Heart right ventricle (tissue), 16 donors: Measurements from ENCODE around the gene SNAP47. TPM values are rescaled to one million over a fixed set of nuclear protein-coding genes. Genes with fewer than 3 reads are reported as not detected.

Source experiments
- ATAC-seq, 8 donors: fragments of 200-7000 bp; cut with Tn5 transposase; one replicate each; pipeline ENCODE4 v1.9.1; 2020; ENCODE audit warnings: mild to moderate bottlenecking in 8 of 8, moderate library complexity in 8 of 8, moderate number of reproducible peaks in 1 of 8
- DNase-seq, 2 donors: peaks; one replicate each; pipeline ENCODE4 v3.0.0-alpha.2; 2020
- H3K27ac ChIP-seq, 10 donors: fragments of 200-600 bp; sonication (generic) in 2 of 10; one replicate each; pipeline versions ENCODE4 v1.5.0 to v1.8.0; 2020 to 2022; ENCODE audit warnings: mild to moderate bottlenecking in 3 of 10
- H3K27me3 ChIP-seq, 7 donors: fragments of 200-600 bp; one replicate each; pipeline ENCODE4 v1.8.0; 2021 to 2022; ENCODE audit warnings: mild to moderate bottlenecking in 2 of 7
- H3K36me3 ChIP-seq, 9 donors: fragments of 200-600 bp; sonication (generic) in 1 of 9; one replicate each; pipeline versions ENCODE4 v1.5.0 to v1.8.0; 2020 to 2022; ENCODE audit warnings: mild to moderate bottlenecking in 2 of 9
- H3K4me1 ChIP-seq, 9 donors: fragments of 200-600 bp; sonication (generic) in 1 of 9; one replicate each; pipeline versions ENCODE4 v1.5.0 to v1.8.0; 2020 to 2022; ENCODE audit warnings: mild to moderate bottlenecking in 4 of 9
- H3K4me3 ChIP-seq, 10 donors: fragments of 200-600 bp; sonication (generic) in 2 of 10; one replicate each; pipeline versions ENCODE4 v1.5.0 to v1.8.0; 2020 to 2022; ENCODE audit warnings: mild to moderate bottlenecking in 7 of 10, moderate library complexity in 2 of 10
- H3K9me3 ChIP-seq, 11 donors: fragments of 200-600 bp in 10 of 11; sonication (generic) in 2 of 11; one replicate each; pipeline versions ENCODE4 v1.5.0 to v1.8.0; 2013 to 2022; ENCODE audit warnings: mild to moderate bottlenecking in 2 of 11, control low read depth in 1 of 11, moderate library complexity in 1 of 11
- CTCF ChIP-seq, 9 donors: fragments of 200-600 bp; sonication (generic) in 2 of 9; IDR thresholded peaks; one replicate each; pipeline versions ENCODE4 v1.5.0 to v1.8.0; 2021 to 2022; ENCODE audit warnings: antibody characterized with exemption in 9 of 9, mild to moderate bottlenecking in 5 of 9, moderate library complexity in 1 of 9
- WGBS, 2 donors: extraction: QIAGEN DNeasy Blood & Tissue Kit; methylation state at CpG; one replicate each; pipeline ENCODE4 v1.1.7; 2013; ENCODE audit warnings: inconsistent platforms in 1 of 2; 5-methylcytosine and 5-hydroxymethylcytosine counted together
- intact Hi-C, 10 donors: fragments of 100-400 bp; cut with DNase I; formaldehyde crosslinking; loops; one replicate each; pipeline versions ENCODE4 v1.11.1 to v1.14.2; 2022
- polyA plus RNA-seq, 2 donors: library from polyadenylated mRNA; stranded (reverse); fragments of 200-250 nt; gene quantifications; one replicate each; pipeline ENCODE4 v1.2.3, GENCODE V29; 2013
- total RNA-seq, 10 donors: library from RNA; stranded (reverse); fragmentation: NEBNext Ultra II Directional in 3 of 10; extraction: Animal tissue kit (Norgen Biotek cat#: 25700) in 3 of 10; gene quantifications; one replicate each; pipeline versions ENCODE4 v1.2.1 to v1.2.4, GENCODE V29; 2021 to 2023
- donor health status: Arrhythmogenic right ventricular cardiomyopathy.
- donor health status: ischemic (EF 13 %, LVEDD 7.1; RV severe dilation, severe dysfunction).
- donor health status: healthy with polysubstance abuse.
- donor health status: DM: no; HTN: yes; CAD: no.
- donor health status: DM: no; HTN: no; CAD: no.
- donor health status: ischemic (EF 25% LVEDD 6.9; RV normal size, moderate dysfunction).
- donor health status: ischemic (EF 25% LVEDD 5.7; RV mildly dilated, moderate dysfunction).
- donor health status: healthy.
- donor health status: DM: yes; HTN: yes; CAD: no.
- donor health status: Ischemic cardiomyopathy.
- donor health status: ischemic (EF 35%, LVEDD 5.7; RV mildly dilated, moderate dysfunction).
- donor health status: nonischemic (EF 11% LVEDD 7.7; RV severe dilation, severe dysfunction).
- donor health status: DM: yes; HTN: yes; CAD: no.
- donor health status: PGD.
- donor health status: ischemic (EF 29% LVEDD 5.4; RV normal size, mild dysfunction).
- donor health status: nonischemic (EF 23%, LVEDD 6.1; RV moderate dilation, normal function).

Gene SNAP47
- total and polyA plus RNA-seq, 12 donors, result 18.4 to 102 (median 49.7) TPM

- H3K4me3 ChIP-seq, result no peak overlapping the region
- H3K36me3 ChIP-seq, result no peaks in the 10 kb centered on the region
- DNase-seq, result no peak
- no peaks in the 10 kb centered on the region for H3K9me3 ChIP-seq
- H3K4me1 ChIP-seq, result peaks cover 7 to 36% (median 21%) of the 10 kb centered on the region in 9 donors
- ATAC-seq, result no peak
- intact Hi-C loops, result loop anchor here in 1 of 10 donors (5.0 kb wide), 1 partner anchor 96 kb away; no protein-coding TSS in a partner anchor
- TF ChIP-seq CTCF (IDR thresholded peaks at IDR 0.05), result no peak
- 89 to 90% methylated on average over 6 of the region's 6 CpGs for WGBS, 2 donors
- no peak overlapping the region for H3K27ac ChIP-seq
- peaks cover 0 to 22% (median 0%) of the 10 kb centered on the region in 7 donors for H3K27me3 ChIP-seq
Measured at GRCh38 chr1:227791425-227792143, 56.3 kb downstream of the SNAP47 start.

- no peak for TF ChIP-seq CTCF (IDR thresholded peaks at IDR 0.05)
- Histone ChIP-seq H3K36me3 (no peaks in the 10 kb centered on the region), H3K27me3 (peaks cover 0 to 13% (median 0%) of the 10 kb centered on the region in 7 donors), H3K9me3 (no peaks in the 10 kb centered on the region), H3K4me3 (no peak overlapping the region), H3K4me1 (peaks cover 0 to 27% (median 12%) of the 10 kb centered on the region in 9 donors), H3K27ac (no peak overlapping the region)
- intact Hi-C loops, result loop anchor here in 1 of 10 donors (5.0 kb wide), 1 partner anchor 95 kb away; no protein-coding TSS in a partner anchor
- WGBS, 2 donors, result 86 to 88% methylated on average over 19 of the region's 19 CpGs
- ATAC-seq, result no peak
- DNase-seq, result no peak
Measured at GRCh38 chr1:227792216-227793078, 57.2 kb downstream of the SNAP47 start.

- TF ChIP-seq CTCF (IDR thresholded peaks at IDR 0.05), result no peak
- ATAC-seq, result no peak
- intact Hi-C loops, result loop anchor here in 1 of 10 donors (5.0 kb wide), 1 partner anchor 94 kb away; no protein-coding TSS in a partner anchor
- 86 to 92% methylated on average over 10 of the region's 10 CpGs for WGBS, 2 donors
- no peaks in the 10 kb centered on the region for H3K9me3 ChIP-seq
- DNase-seq, result no peak
- H3K4me1 ChIP-seq, result peaks cover 0 to 22% (median 9%) of the 10 kb centered on the region in 9 donors
- peak overlapping the region in 3 of 10 donors; percentile 12 to 63 (median 30) for H3K27ac ChIP-seq
- H3K27me3 ChIP-seq, result peaks cover 0 to 11% (median 0%) of the 10 kb centered on the region in 7 donors
- H3K36me3 ChIP-seq, result no peaks in the 10 kb centered on the region
- H3K4me3 ChIP-seq, result no peak overlapping the region
Measured at GRCh38 chr1:227793079-227793947, 58.1 kb downstream of the SNAP47 start.
